HepG2 (cell line): ENCODE results near the gene SERPINB10. TPM values are rescaled to one million over a fixed set of nuclear protein-coding genes. Genes with fewer than 3 reads are reported as not detected.

Experiments
- ATAC-seq: fragments of 200-7000 bp; cut with Tn5 transposase; 3 replicates; pipeline ENCODE4 v1.9.1; 2020; ENCODE audit warnings: mild to moderate bottlenecking, moderate library complexity
- Bru-seq: library from RNA; stranded (reverse); fragments of 400-500 nt; gene quantifications from one replicate; lab custom pipeline; 2021; lab: Mats Ljungman, UMichigan
- BruChase-seq, 2 experiments: library from RNA; stranded (reverse); fragments of 400-500 nt; gene quantifications; one replicate each; lab custom pipeline; 2021; lab: Mats Ljungman, UMichigan
- BruUV-seq: library from RNA; stranded (reverse); fragments of 400-500 nt; replicated peaks from 2 replicates; lab custom pipeline; 2021; lab: Mats Ljungman, UMichigan
- CTCF ChIA-PET: fragments of 300-600 bp; formaldehyde crosslinking; extraction: SDS; loops from one replicate; lab custom pipeline; 2021; ENCODE audit warnings: low total read pairs, inconsistent platforms, low intra/inter-chr PET ratio; lab: Yijun Ruan, JAX
- POLR2A ChIA-PET: fragments of 350-600 bp; sonication (Branson Sonifier 250); formaldehyde crosslinking; loops from one replicate; lab custom pipeline; 2020; ENCODE audit warnings: antibody characterized with exemption, inconsistent platforms; lab: Yijun Ruan, JAX
- DNase-seq: peaks from one replicate; pipeline ENCODE4 v3.0.0-alpha.2; 2015; ENCODE audit warnings: low spot score
- FAIRE-seq: peaks from 3 replicates; lab custom pipeline; 2011; peaks lifted over from hg19 to GRCh38; lab: Jason Lieb, UNC
- H2AFZ ChIP-seq: one replicate; pipeline ENCODE4 v1.6.1; 2011; ENCODE audit warnings: low read length, inconsistent platforms
- H3K27ac ChIP-seq: fragments of 300-600 bp; 3 replicates; pipeline ENCODE4 v1.8.0; 2011; ENCODE audit warnings: mixed run types, mild to moderate bottlenecking, mixed read lengths, low read length, inconsistent platforms; ENCODE audit not compliant: insufficient read depth; ENCODE audit errors: extremely low read length
- H3K27me3 ChIP-seq, 2 experiments: fragments of 200-600 bp in 1 of 2; 2 replicates in 1 of 2; 3 replicates in 1 of 2; pipeline versions ENCODE4 v1.6.0 to v1.8.0; 2011; ENCODE audit warnings: low read length in 2 of 2, mild to moderate bottlenecking in 2 of 2, moderate library complexity in 2 of 2, inconsistent platforms in 1 of 2; ENCODE audit not compliant: insufficient read depth in 2 of 2, control insufficient read depth in 1 of 2
- H3K36me3 ChIP-seq, 2 experiments: fragments of 200-600 bp in 1 of 2; replicated peaks in 1 of 2; 2 replicates in 1 of 2; 3 replicates in 1 of 2; pipeline versions ENCODE4 v1.5.1 to v1.8.0; 2011; ENCODE audit warnings: low read length in 2 of 2, inconsistent platforms in 1 of 2; ENCODE audit not compliant: insufficient read depth in 2 of 2, control insufficient read depth in 1 of 2
- H3K4me1 ChIP-seq: 2 replicates; pipeline ENCODE4 v1.5.1; 2012; ENCODE audit warnings: low read length, inconsistent platforms; ENCODE audit not compliant: insufficient read depth
- H3K4me2 ChIP-seq: 2 replicates; pipeline ENCODE4 v1.6.0; 2011; ENCODE audit warnings: low read depth, low read length, inconsistent platforms
- H3K4me3 ChIP-seq, 3 experiments: fragments of 200-600 bp in 1 of 3; sonication (generic), shearing (Covaris generic) in 1 of 3; replicated peaks in 1 of 3; 2 replicates each; pipeline ENCODE4 v1.5.1; 2011 to 2016; ENCODE audit warnings: low read length in 3 of 3, inconsistent platforms in 2 of 3, low read depth in 2 of 3, mild to moderate bottlenecking in 2 of 3, control low read depth in 1 of 3, mixed read lengths in 1 of 3; ENCODE audit not compliant: insufficient read depth in 1 of 3
- H3K79me2 ChIP-seq: one replicate; pipeline ENCODE4 v1.6.1; 2011; ENCODE audit warnings: low read length, inconsistent platforms; ENCODE audit not compliant: insufficient read depth
- H3K9ac ChIP-seq: 2 replicates; pipeline ENCODE4 v1.6.0; 2011; ENCODE audit warnings: mild to moderate bottlenecking, low read depth, low read length, inconsistent platforms; ENCODE audit not compliant: insufficient read depth
- H3K9me3 ChIP-seq: 2 replicates; pipeline ENCODE4 v1.5.1; 2012; ENCODE audit warnings: mild to moderate bottlenecking, low read length
- H4K20me1 ChIP-seq: 2 replicates; pipeline ENCODE4 v1.6.0; 2011; ENCODE audit warnings: inconsistent platforms, mild to moderate bottlenecking, low read length, moderate library complexity; ENCODE audit not compliant: insufficient read depth
- ATRX ChIP-seq: sonication (generic); formaldehyde crosslinking; IDR thresholded peaks from 2 replicates; pipeline ENCODE4 v1.4.0; 2020; ENCODE audit warnings: missing genetic modification reagents, borderline replicate concordance
- GATAD2A ChIP-seq: IDR thresholded peaks from 2 replicates; pipeline ENCODE4 v1.6.1; 2016
- HOXA3 ChIP-seq: sonication (generic); formaldehyde crosslinking; IDR thresholded peaks from 2 replicates; pipeline ENCODE4 v1.5.0; 2020; ENCODE audit warnings: missing genetic modification reagents
- MEIS1 ChIP-seq: sonication (generic); formaldehyde crosslinking; IDR thresholded peaks from 2 replicates; pipeline ENCODE4 v1.9.0; 2021; ENCODE audit warnings: mild to moderate bottlenecking, missing genetic modification reagents, moderate library complexity, borderline replicate concordance
- ZNF546 ChIP-seq: sonication (generic); formaldehyde crosslinking; conservative IDR thresholded peaks from 2 replicates; pipeline ENCODE4 v1.8.1; 2023; ENCODE audit warnings: mild to moderate bottlenecking, missing genetic modification reagents
- in situ Hi-C: cut with HindIII; loops from 2 replicates; pipeline ENCODE4 v1.10.0; 2017; ENCODE audit warnings: low pct_unique_long_range_greater_than_20kb; ENCODE audit not compliant: extremely low pct_ligation_motif_present
- intact Hi-C: fragments of 100-400 bp; cut with micrococcal nuclease; formaldehyde crosslinking; loops from one replicate; pipeline ENCODE4 v1.10.0; 2022; ENCODE audit not compliant: unreplicated experiment
- long read RNA-seq, 2 experiments: library from RNA in 1 of 2; library from polyadenylated mRNA in 1 of 2; stranded (forward) in 1 of 2; unstranded in 1 of 2; transcript quantifications; one replicate each; pipeline ENCODE4 v2.0.0, GENCODE V29; 2019 to 2022
- polyA minus RNA-seq, 3 experiments: library from RNA; depleted of rRNA, polyadenylated mRNA; stranded (reverse); fragments of >200 nt; gene quantifications; 2 replicates each; pipeline ENCODE4 v1.2.3, GENCODE V29; 2011; ENCODE audit warnings: low replicate concordance in 1 of 3
- polyA plus RNA-seq, 8 experiments: library from polyadenylated mRNA; depleted of rRNA in 3 of 8; stranded (reverse) in 7 of 8; unstranded in 1 of 8; fragments of >200 nt; fragmentation: Illumina TruSeq in 4 of 8; extraction: Trizol in 4 of 8; gene quantifications; 2 replicates each; pipeline versions ENCODE4 v1.2.1 to v1.2.3, GENCODE V29; 2011 to 2016; ENCODE audit warnings: low read depth in 4 of 8, missing spikeins in 1 of 8, mixed read lengths in 1 of 8; ENCODE audit not compliant: insufficient read depth in 1 of 8
- total RNA-seq, 5 experiments: library from RNA; depleted of rRNA; stranded (reverse); fragments of >200 nt; fragmentation: Illumina TruSeq; extraction: Trizol; gene quantifications; 2 replicates each; pipeline ENCODE4 v1.2.3, GENCODE V29; 2016; ENCODE audit warnings: low read depth in 1 of 5
- TF ChIP-seq, protein P1 (sequence below): sonication (generic); formaldehyde crosslinking; IDR thresholded peaks from 2 replicates; pipeline ENCODE4 v1.5.0; 2020; ENCODE audit warnings: mild to moderate bottlenecking, missing genetic modification reagents
- TF ChIP-seq, protein P2 (sequence below): sonication (generic); formaldehyde crosslinking; IDR thresholded peaks from 2 replicates; pipeline ENCODE4 v1.8.0; 2022; ENCODE audit warnings: mild to moderate bottlenecking, missing genetic modification reagents, moderate library complexity

SERPINB10 gene, protein sequence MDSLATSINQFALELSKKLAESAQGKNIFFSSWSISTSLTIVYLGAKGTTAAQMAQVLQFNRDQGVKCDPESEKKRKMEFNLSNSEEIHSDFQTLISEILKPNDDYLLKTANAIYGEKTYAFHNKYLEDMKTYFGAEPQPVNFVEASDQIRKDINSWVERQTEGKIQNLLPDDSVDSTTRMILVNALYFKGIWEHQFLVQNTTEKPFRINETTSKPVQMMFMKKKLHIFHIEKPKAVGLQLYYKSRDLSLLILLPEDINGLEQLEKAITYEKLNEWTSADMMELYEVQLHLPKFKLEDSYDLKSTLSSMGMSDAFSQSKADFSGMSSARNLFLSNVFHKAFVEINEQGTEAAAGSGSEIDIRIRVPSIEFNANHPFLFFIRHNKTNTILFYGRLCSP
- total RNA-seq (2016; rRNA removed; fragmentation: Illumina TruSeq; extraction: Trizol): not detected in 2 replicates
- total RNA-seq (2016; cell fraction: cytosol; rRNA removed; fragmentation: Illumina TruSeq; extraction: Trizol; ENCODE audit: low read depth): not detected in 2 replicates
- total RNA-seq (2016; cell fraction: insoluble cytoplasmic fraction; rRNA removed; fragmentation: Illumina TruSeq; extraction: Trizol): not detected in 2 replicates
- 0.28 TPM in 1 of 2 replicates, not detected in the other for total RNA-seq (2016; cell fraction: membrane; rRNA removed; fragmentation: Illumina TruSeq; extraction: Trizol)
- not detected in 2 replicates for total RNA-seq (2016; cell fraction: nucleus; rRNA removed; fragmentation: Illumina TruSeq; extraction: Trizol)
- polyA plus RNA-seq (2011; rRNA removed): not detected in 2 replicates
- 0.03 TPM in 1 of 2 replicates, not detected in the other for polyA plus RNA-seq (2011; cell fraction: cytosol; rRNA removed)
- polyA plus RNA-seq (2011; cell fraction: nucleus; rRNA removed): not detected in 2 replicates
- polyA plus RNA-seq (2012): not detected in 2 replicates
- not detected in 2 replicates for polyA plus RNA-seq (2016; cell fraction: cytosol; fragmentation: Illumina TruSeq; extraction: Trizol; ENCODE audit: low read depth)
- not detected in 2 replicates for polyA plus RNA-seq (2016; cell fraction: insoluble cytoplasmic fraction; fragmentation: Illumina TruSeq; extraction: Trizol; ENCODE audit: low read depth)
- not detected in 2 replicates for polyA plus RNA-seq (2016; cell fraction: membrane; fragmentation: Illumina TruSeq; extraction: Trizol; ENCODE audit: low read depth)
- not detected in 2 replicates for polyA plus RNA-seq (2016; cell fraction: nucleus; fragmentation: Illumina TruSeq; extraction: Trizol; ENCODE audit: insufficient read depth, low read depth)
- polyA minus RNA-seq (2011; rRNA and poly(A)+ RNA removed; ENCODE audit: low replicate concordance): not detected in 2 replicates
- not detected in 2 replicates for polyA minus RNA-seq (2011; cell fraction: cytosol; rRNA and poly(A)+ RNA removed)
- polyA minus RNA-seq (2011; cell fraction: nucleus; rRNA and poly(A)+ RNA removed): not detected in 2 replicates
- Bru-seq, nascent RNA: not detected
- BruChase-seq, experiment 1, labeled RNA remaining after a 6-hour chase: percentile 4 among the genes with signal in this experiment
- percentile 4 among the genes with signal in this experiment for BruChase-seq, experiment 2, labeled RNA remaining after a 2-hour chase
- long read RNA-seq, experiment 1, partial matches to known transcripts: 1 of 1 reads
- long read RNA-seq, experiment 1, other reads (novel, unspliced or antisense): 0 of 1 reads
- long read RNA-seq, experiment 2: 0 reads

DNA sequence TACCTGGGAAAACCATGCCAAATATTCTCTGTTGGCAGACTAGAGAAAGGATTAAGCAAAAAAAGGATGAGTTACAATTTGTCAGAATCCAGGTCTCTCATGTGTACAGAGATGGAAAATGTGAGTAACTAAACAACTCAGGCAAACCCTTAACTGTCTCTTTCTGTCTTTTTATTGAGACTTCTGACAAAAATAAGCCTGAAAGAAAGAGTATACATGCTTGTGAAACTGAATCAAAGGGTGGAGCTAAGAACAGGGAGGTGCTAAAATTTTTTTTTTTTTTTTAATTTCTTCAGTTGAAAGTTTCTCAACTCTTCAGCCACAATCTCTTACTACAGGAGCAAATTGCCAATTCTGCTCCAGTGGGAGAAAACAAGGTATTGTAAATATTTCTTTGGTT lies at the start of gene SERPINB10:
Gene SERPINB10 (plus strand): TSS at position 295 of the 400 bp plus-strand sequence. CDS start 7,553 bp downstream, outside the sequence.
- FAIRE-seq: no peak
- H3K9ac ChIP-seq: no peak within 1 kb of the TSS
- H3K27ac ChIP-seq: no peak within 1 kb of the TSS
- no TSS peak for BruUV-seq
- H3K4me3 ChIP-seq: no peak within 1 kb of the TSS
- no peaks in the 10 kb centered on the region for H3K79me2 ChIP-seq
- no peak within 1 kb of the TSS for H3K4me2 ChIP-seq
- no peak within 1 kb of the TSS for H2AFZ ChIP-seq
- no peak for DNase-seq
- intact Hi-C loops: no loop called here
- no peaks in the 10 kb centered on the region for H3K36me3 ChIP-seq
- H4K20me1 ChIP-seq: no peaks in the 10 kb centered on the region
- H3K27me3 ChIP-seq: no peaks in the 10 kb centered on the region
- H3K9me3 ChIP-seq: no peaks in the 10 kb centered on the region
- in situ Hi-C loops: no loop called here
- H3K4me1 ChIP-seq: no peaks in the 10 kb centered on the region
- ATAC-seq: no peak
- ChIA-PET CTCF (no interaction called here), POLR2A (no interaction called here)
- no peak for TF ChIP-seq HOXA3 (CRISPR knock-in tag)
- TF ChIP-seq, protein P1, sequence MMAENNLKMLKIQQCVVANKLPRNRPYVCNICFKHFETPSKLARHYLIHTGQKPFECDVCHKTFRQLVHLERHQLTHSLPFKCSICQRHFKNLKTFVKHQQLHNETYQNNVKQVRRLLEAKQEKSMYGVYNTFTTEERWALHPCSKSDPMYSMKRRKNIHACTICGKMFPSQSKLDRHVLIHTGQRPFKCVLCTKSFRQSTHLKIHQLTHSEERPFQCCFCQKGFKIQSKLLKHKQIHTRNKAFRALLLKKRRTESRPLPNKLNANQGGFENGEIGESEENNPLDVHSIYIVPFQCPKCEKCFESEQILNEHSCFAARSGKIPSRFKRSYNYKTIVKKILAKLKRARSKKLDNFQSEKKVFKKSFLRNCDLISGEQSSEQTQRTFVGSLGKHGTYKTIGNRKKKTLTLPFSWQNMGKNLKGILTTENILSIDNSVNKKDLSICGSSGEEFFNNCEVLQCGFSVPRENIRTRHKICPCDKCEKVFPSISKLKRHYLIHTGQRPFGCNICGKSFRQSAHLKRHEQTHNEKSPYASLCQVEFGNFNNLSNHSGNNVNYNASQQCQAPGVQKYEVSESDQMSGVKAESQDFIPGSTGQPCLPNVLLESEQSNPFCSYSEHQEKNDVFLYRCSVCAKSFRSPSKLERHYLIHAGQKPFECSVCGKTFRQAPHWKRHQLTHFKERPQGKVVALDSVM (CRISPR knock-in tag): no peak
- TF ChIP-seq, protein P2, sequence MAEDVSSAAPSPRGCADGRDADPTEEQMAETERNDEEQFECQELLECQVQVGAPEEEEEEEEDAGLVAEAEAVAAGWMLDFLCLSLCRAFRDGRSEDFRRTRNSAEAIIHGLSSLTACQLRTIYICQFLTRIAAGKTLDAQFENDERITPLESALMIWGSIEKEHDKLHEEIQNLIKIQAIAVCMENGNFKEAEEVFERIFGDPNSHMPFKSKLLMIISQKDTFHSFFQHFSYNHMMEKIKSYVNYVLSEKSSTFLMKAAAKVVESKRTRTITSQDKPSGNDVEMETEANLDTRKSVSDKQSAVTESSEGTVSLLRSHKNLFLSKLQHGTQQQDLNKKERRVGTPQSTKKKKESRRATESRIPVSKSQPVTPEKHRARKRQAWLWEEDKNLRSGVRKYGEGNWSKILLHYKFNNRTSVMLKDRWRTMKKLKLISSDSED (CRISPR knock-in tag): no peak
- TF ChIP-seq MEIS1 (CRISPR knock-in tag): no peak
- no peak for TF ChIP-seq ATRX (CRISPR knock-in tag)
- TF ChIP-seq GATAD2A: no peak
- no peak for TF ChIP-seq ZNF546 (CRISPR knock-in tag)
